HEK293 (cell line): ENCODE results near the gene COQ8A.

Experiments
- CTCF ChIA-PET: fragments of 350-600 bp; formaldehyde crosslinking; extraction: SDS; loops from one replicate; lab custom pipeline; 2021; ENCODE audit warnings: antibody characterized with exemption; lab: Yijun Ruan, JAX
- POLR2A ChIA-PET: fragments of 300-600 bp; formaldehyde crosslinking; extraction: SDS; loops from one replicate; lab custom pipeline; 2020; ENCODE audit warnings: antibody characterized with exemption, inconsistent platforms; lab: Yijun Ruan, JAX
- H3K27ac ChIP-seq: fragments of 200-500 bp; sonication (Bioruptor generic); 2 replicates; pipeline ENCODE4 v1.5.1; 2014; ENCODE audit warnings: low read depth, low read length, control low read depth, inconsistent platforms; ENCODE audit errors: extremely low read depth
- H3K36me3 ChIP-seq, 2 experiments: fragments of 200-500 bp in 1 of 2; sonication (Bioruptor generic) in 1 of 2; 1 replicate in 1 of 2; 2 replicates in 1 of 2; pipeline ENCODE4 v1.5.1; 2014 to 2017; ENCODE audit warnings: inconsistent platforms in 2 of 2, low read length in 2 of 2; ENCODE audit not compliant: control insufficient read depth in 2 of 2, insufficient read depth in 1 of 2
- H3K4me1 ChIP-seq: fragments of 200-500 bp; sonication (Bioruptor generic); 2 replicates; pipeline ENCODE4 v1.5.1; 2014; ENCODE audit warnings: mild to moderate bottlenecking, low read length, inconsistent platforms; ENCODE audit not compliant: control insufficient read depth, insufficient read depth
- H3K4me3 ChIP-seq: 2 replicates; pipeline ENCODE4 v1.5.1; 2011; ENCODE audit warnings: low read depth, mild to moderate bottlenecking, control low read depth, low read length, moderate library complexity
- H3K9me3 ChIP-seq: fragments of 200-500 bp; sonication (Bioruptor generic); 2 replicates; pipeline ENCODE4 v1.5.1; 2014; ENCODE audit warnings: low read depth, low read length, inconsistent platforms; ENCODE audit not compliant: control insufficient read depth, insufficient read depth
- PBX3 ChIP-seq: sonication (generic); formaldehyde crosslinking; IDR thresholded peaks from 2 replicates; pipeline ENCODE4 v1.8.1; 2022; ENCODE audit warnings: mild to moderate bottlenecking, moderate library complexity, missing genetic modification reagents
- REPIN1 ChIP-seq: fragments of 450-650 bp; formaldehyde crosslinking; IDR thresholded peaks from 2 replicates; pipeline ENCODE4 v1.5.1; 2017; ENCODE audit warnings: missing biosample characterization, missing genetic modification characterization, low read depth
- ZNF114 ChIP-seq: fragments of 450-650 bp; formaldehyde crosslinking; IDR thresholded peaks from 2 replicates; pipeline ENCODE4 v1.5.0; 2017; ENCODE audit warnings: missing biosample characterization, missing genetic modification characterization
- ZNF174 ChIP-seq: fragments of 450-650 bp; formaldehyde crosslinking; IDR thresholded peaks from 2 replicates; pipeline ENCODE4 v1.5.0; 2017; ENCODE audit warnings: missing biosample characterization, mild to moderate bottlenecking, missing genetic modification characterization
- ZNF175 ChIP-seq: fragments of 450-650 bp; formaldehyde crosslinking; IDR thresholded peaks from 2 replicates; pipeline ENCODE4 v1.5.1; 2016; ENCODE audit warnings: missing biosample characterization, missing genetic modification characterization
- ZNF211 ChIP-seq: fragments of 450-650 bp; formaldehyde crosslinking; IDR thresholded peaks from 2 replicates; pipeline ENCODE4 v1.5.1; 2016; ENCODE audit warnings: low read depth, missing biosample characterization, missing genetic modification characterization
- ZNF280C ChIP-seq: fragments of 450-650 bp; formaldehyde crosslinking; IDR thresholded peaks from 2 replicates; pipeline ENCODE4 v1.5.1; 2016; ENCODE audit warnings: missing biosample characterization, missing genetic modification characterization
- ZNF311 ChIP-seq: fragments of 450-650 bp; formaldehyde crosslinking; IDR thresholded peaks from 2 replicates; pipeline ENCODE4 v1.5.1; 2017; ENCODE audit warnings: missing biosample characterization, missing genetic modification characterization, borderline replicate concordance
- ZNF449 ChIP-seq: fragments of 450-650 bp; formaldehyde crosslinking; IDR thresholded peaks from 2 replicates; pipeline ENCODE4 v1.5.1; 2017; ENCODE audit warnings: missing biosample characterization, mild to moderate bottlenecking, missing genetic modification characterization, moderate library complexity
- ZNF518A ChIP-seq: fragments of 450-650 bp; formaldehyde crosslinking; conservative IDR thresholded peaks from 2 replicates; pipeline ENCODE4 v1.5.1; 2016; ENCODE audit warnings: low read depth, missing biosample characterization, missing genetic modification characterization
- ZNF629 ChIP-seq: fragments of 450-650 bp; formaldehyde crosslinking; IDR thresholded peaks from 2 replicates; pipeline ENCODE4 v1.5.1; 2017; ENCODE audit warnings: missing biosample characterization, missing genetic modification characterization
- ZNF639 ChIP-seq: fragments of 450-650 bp; formaldehyde crosslinking; IDR thresholded peaks from 2 replicates; pipeline ENCODE4 v1.5.1; 2016; ENCODE audit warnings: missing biosample characterization, missing genetic modification characterization
- ZNF654 ChIP-seq: fragments of 450-650 bp; formaldehyde crosslinking; IDR thresholded peaks from 2 replicates; pipeline ENCODE4 v1.5.1; 2016; ENCODE audit warnings: low read depth, missing biosample characterization, missing genetic modification characterization
- ZNF785 ChIP-seq: fragments of 450-650 bp; formaldehyde crosslinking; IDR thresholded peaks from 2 replicates; pipeline ENCODE4 v1.5.1; 2016; ENCODE audit warnings: missing biosample characterization, missing genetic modification characterization

Gene COQ8A

GRCh38 chr1:226964611-226965486 lies 24.8 kb downstream of the COQ8A start:
- TF ChIP-seq ZNF211 (tag by site-specific recombination) (no peak), ZNF449 (tag by site-specific recombination) (no peak), ZNF639 (tag by site-specific recombination) (no peak), ZNF175 (tag by site-specific recombination) (no peak), ZNF280C (tag by site-specific recombination) (no peak), ZNF114 (tag by site-specific recombination) (no peak), ZNF629 (no peak), REPIN1 (tag by site-specific recombination) (no peak), ZNF654 (no peak), ZNF785 (no peak), ZNF311 (tag by site-specific recombination) (no peak), ZNF518A (tag by site-specific recombination) (no peak), ZNF174 (tag by site-specific recombination) (no peak), PBX3 (no peak)
- POLR2A ChIA-PET: no interaction called here
- Histone ChIP-seq H3K36me3 (peaks cover 7 to 37% of the 10 kb centered on the region in 2 experiments; a peak in 2 of 3 replicates), H3K4me1 (no peaks in the 10 kb centered on the region), H3K9me3 (no peaks in the 10 kb centered on the region), H3K27ac (no peak overlapping the region), H3K4me3 (no peak overlapping the region)
- CTCF ChIA-PET: interaction anchor here (0.6 to 0.7 kb wide), 2 partner anchors 94 to 314 kb away, joined by 3 to 4 read pairs; no protein-coding TSS in a partner anchor
